K562 (cell line): Measurements from ENCODE around the gene SH3D21. TPM values are rescaled to one million over a fixed set of nuclear protein-coding genes. Genes with fewer than 3 reads are reported as not detected.
A peak's percentile ranks its signal among the peaks of the same experiment; 100 is the strongest.

Source experiments
- ATF3 ChIP-seq, 2 experiments: fragments of 450-650 bp in 1 of 2; sonication (generic) in 1 of 2; formaldehyde crosslinking in 1 of 2; IDR thresholded peaks in 1 of 2; conservative IDR thresholded peaks in 1 of 2; 2 replicates each; pipeline versions ENCODE4 v1.6.1 to v1.8.1; 2016 to 2023; ENCODE audit warnings: mild to moderate bottlenecking in 2 of 2, moderate library complexity in 2 of 2, inconsistent platforms in 1 of 2, missing genetic modification reagents in 1 of 2
- CBX1 ChIP-seq: sonication (generic); IDR thresholded peaks from 2 replicates; pipeline ENCODE4 v1.6.1; 2016; ENCODE audit warnings: antibody characterized with exemption, low read depth, mild to moderate bottlenecking
- CCNT2 ChIP-seq: IDR thresholded peaks from 2 replicates; pipeline ENCODE4 v1.6.1; 2011; ENCODE audit warnings: borderline replicate concordance, low read depth, mild to moderate bottlenecking, moderate library complexity, mixed read lengths, low read length; ENCODE audit not compliant: insufficient read length; ENCODE audit errors: extremely low read depth
- ELF4 ChIP-seq: fragments of 450-650 bp; formaldehyde crosslinking; IDR thresholded peaks from 2 replicates; pipeline ENCODE4 v1.4.0; 2022; ENCODE audit warnings: missing genetic modification characterization
- FIP1L1 ChIP-seq: fragments of 200-400 bp; formaldehyde crosslinking; IDR thresholded peaks from 2 replicates; pipeline ENCODE4 v1.6.1; 2018; ENCODE audit warnings: mild to moderate bottlenecking, low read depth, low read length; ENCODE audit not compliant: poor library complexity, severe bottlenecking
- FOXA1 ChIP-seq: fragments of 450-650 bp; IDR thresholded peaks from 2 replicates; pipeline ENCODE4 v1.6.1; 2016; ENCODE audit warnings: mild to moderate bottlenecking, borderline replicate concordance
- HCFC1 ChIP-seq: IDR thresholded peaks from 2 replicates; pipeline ENCODE4 v1.6.1; 2012; ENCODE audit warnings: low read depth, low read length, improper control_type of control experiment
- HDGF ChIP-seq: fragments of 450-650 bp; IDR thresholded peaks from 2 replicates; pipeline ENCODE4 v1.6.1; 2016
- HIVEP1 ChIP-seq: fragments of 250-450 bp; sonication (Bioruptor Pico); IDR thresholded peaks from 2 replicates; pipeline ENCODE4 v1.4.0; 2020; ENCODE audit warnings: mild to moderate bottlenecking
- HOXB6 ChIP-seq: fragments of 250-450 bp; sonication (Bioruptor Pico); IDR thresholded peaks from 2 replicates; pipeline ENCODE4 v1.5.1; 2022; ENCODE audit warnings: mild to moderate bottlenecking, borderline replicate concordance
- KDM4B ChIP-seq, 2 experiments: fragments of 450-650 bp in 1 of 2; sonication (generic) in 1 of 2; IDR thresholded peaks; 2 replicates each; pipeline ENCODE4 v1.6.1; 2016 to 2017; ENCODE audit warnings: borderline replicate concordance in 2 of 2, antibody characterized with exemption in 1 of 2, low read depth in 1 of 2, mild to moderate bottlenecking in 1 of 2
- MTA1 ChIP-seq: fragments of 450-650 bp; IDR thresholded peaks from 2 replicates; pipeline ENCODE4 v1.6.1; 2017; ENCODE audit warnings: borderline replicate concordance
- POLR2G ChIP-seq: fragments of 200-400 bp; formaldehyde crosslinking; IDR thresholded peaks from 2 replicates; pipeline ENCODE4 v1.6.1; 2017; ENCODE audit warnings: low read depth, mild to moderate bottlenecking, antibody characterized with exemption, low read length, moderate library complexity
- RB1 ChIP-seq: fragments of 450-650 bp; IDR thresholded peaks from 2 replicates; pipeline ENCODE4 v1.6.1; 2017; ENCODE audit warnings: low read depth, mild to moderate bottlenecking
- SMAD4 ChIP-seq: fragments of 250-450 bp; sonication (Bioruptor Pico); conservative IDR thresholded peaks from 2 replicates; pipeline ENCODE4 v1.8.0; 2021; ENCODE audit warnings: inconsistent platforms, mild to moderate bottlenecking, moderate library complexity
- SRSF3 ChIP-seq: fragments of 200-400 bp; formaldehyde crosslinking; IDR thresholded peaks from 2 replicates; pipeline ENCODE4 v1.6.1; 2016; ENCODE audit warnings: mild to moderate bottlenecking, low read length, moderate library complexity; ENCODE audit not compliant: insufficient read depth
- TAF7 ChIP-seq: fragments of 450-650 bp; IDR thresholded peaks from 2 replicates; pipeline ENCODE4 v1.6.1; 2016; ENCODE audit warnings: missing genetic modification characterization, missing compliant biosample characterization
- TCF3 ChIP-seq: sonication (generic); formaldehyde crosslinking; IDR thresholded peaks from 2 replicates; pipeline ENCODE4 v1.4.0; 2020; ENCODE audit warnings: mild to moderate bottlenecking, missing genetic modification reagents
- THRB ChIP-seq: fragments of 450-650 bp; formaldehyde crosslinking; conservative IDR thresholded peaks from 2 replicates; pipeline ENCODE4 v1.4.0; 2022; ENCODE audit warnings: mild to moderate bottlenecking, missing genetic modification characterization
- ZBTB12 ChIP-seq: fragments of 250-450 bp; sonication (Bioruptor Pico); IDR thresholded peaks from 2 replicates; pipeline ENCODE4 v1.4.0; 2020
- ZNF3 ChIP-seq: fragments of 250-450 bp; sonication (Bioruptor Pico); IDR thresholded peaks from 2 replicates; pipeline ENCODE4 v1.5.0; 2021; ENCODE audit warnings: mild to moderate bottlenecking, moderate library complexity
- ZSCAN29 ChIP-seq: fragments of 450-650 bp; IDR thresholded peaks from 2 replicates; pipeline ENCODE4 v1.6.1; 2017
- ZZZ3 ChIP-seq: fragments of 450-650 bp; IDR thresholded peaks from 2 replicates; pipeline ENCODE4 v1.6.1; 2016; ENCODE audit warnings: antibody characterized with exemption, mild to moderate bottlenecking, moderate library complexity
- polyA plus RNA-seq, 8 experiments: library from polyadenylated mRNA; depleted of rRNA in 4 of 8; stranded (reverse) in 5 of 8; unstranded in 3 of 8; fragments of >200 nt; fragmentation: Nextera tagmentation in 2 of 8; fragmentation: Illumina TruSeq in 1 of 8; extraction: Ambion mirVana in 2 of 8; extraction: Trizol in 1 of 8; gene quantifications; 2 replicates each; pipeline versions ENCODE4 v1.2.1 to v1.2.3, GENCODE V29; 2011 to 2014; ENCODE audit warnings: inconsistent platforms in 1 of 8, missing spikeins in 1 of 8
- total RNA-seq, 7 experiments: library from RNA; depleted of rRNA in 6 of 7; stranded (reverse); fragments of >200 nt in 6 of 7; fragmentation: Illumina TruSeq in 2 of 7; extraction: Trizol in 2 of 7; gene quantifications; 2 replicates each; pipeline versions ENCODE4 v1.2.1 to v1.2.3, GENCODE V29; 2011 to 2021; ENCODE audit warnings: low replicate concordance in 1 of 7
- TF ChIP-seq, protein P1 (sequence below): fragments of 450-650 bp; formaldehyde crosslinking; IDR thresholded peaks from 2 replicates; pipeline ENCODE4 v1.4.0; 2020; ENCODE audit warnings: mild to moderate bottlenecking, moderate library complexity

Gene SH3D21
- total and polyA plus RNA-seq, 9 of the 15 experiments (the other 6 are each of a cell fraction or from before 2014, with no cell fraction given) = 0.01 to 4.7 (median 1.8) TPM

- no peak for TF ChIP-seq THRB (CRISPR knock-in tag)
- TF ChIP-seq, protein P1, sequence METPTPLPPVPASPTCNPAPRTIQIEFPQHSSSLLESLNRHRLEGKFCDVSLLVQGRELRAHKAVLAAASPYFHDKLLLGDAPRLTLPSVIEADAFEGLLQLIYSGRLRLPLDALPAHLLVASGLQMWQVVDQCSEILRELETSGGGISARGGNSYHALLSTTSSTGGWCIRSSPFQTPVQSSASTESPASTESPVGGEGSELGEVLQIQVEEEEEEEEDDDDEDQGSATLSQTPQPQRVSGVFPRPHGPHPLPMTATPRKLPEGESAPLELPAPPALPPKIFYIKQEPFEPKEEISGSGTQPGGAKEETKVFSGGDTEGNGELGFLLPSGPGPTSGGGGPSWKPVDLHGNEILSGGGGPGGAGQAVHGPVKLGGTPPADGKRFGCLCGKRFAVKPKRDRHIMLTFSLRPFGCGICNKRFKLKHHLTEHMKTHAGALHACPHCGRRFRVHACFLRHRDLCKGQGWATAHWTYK (CRISPR knock-in tag) = no peak
- TF ChIP-seq SMAD4 (CRISPR knock-in tag) = peak; percentile 52; the same call in 1 of the 2 replicates
- no peak for TF ChIP-seq ELF4 (CRISPR knock-in tag)
- TF ChIP-seq ZBTB12 = no peak
- peak; percentile 73 for TF ChIP-seq POLR2G
- no peak for TF ChIP-seq HCFC1
- no peak for TF ChIP-seq ZZZ3
- TF ChIP-seq TCF3 (CRISPR knock-in tag) = no peak
- TF ChIP-seq HDGF = 0 out of 2 replicates have a peak, but pooled peaks have one; percentile 49
- no peak for TF ChIP-seq SRSF3
- TF ChIP-seq HIVEP1 = 0 out of 2 replicates have a peak, but pooled peaks have one; percentile 22
- TF ChIP-seq MTA1 = no peak
- TF ChIP-seq FIP1L1 = no peak
- TF ChIP-seq KDM4B (IDR thresholded peaks at IDR 0.05; ENCODE audit: borderline replicate concordance in 2 of 2, low read depth in 1 of 2) = peak in 1 of 2 experiments; percentile 54; a peak in 1 of 4 replicates
- peak; percentile 96 for TF ChIP-seq ZNF3 (CRISPR knock-in tag)
- no peak for TF ChIP-seq HOXB6 (CRISPR knock-in tag)
- no peak for TF ChIP-seq ATF3 (IDR thresholded peaks at IDR 0.05)
- TF ChIP-seq ATF3 (CRISPR knock-in tag; conservative IDR thresholded peaks at IDR 0.05) = no peak
- no peak for TF ChIP-seq FOXA1
- peak; percentile 32; the same call in 1 of the 2 replicates for TF ChIP-seq ZSCAN29
- TF ChIP-seq TAF7 (tag) = 0 out of 2 replicates have a peak, but pooled peaks have one; percentile 17
- no peak for TF ChIP-seq RB1
- TF ChIP-seq CBX1 = peak; percentile 49
- TF ChIP-seq CCNT2 = peak; percentile 20
Observed at GRCh38 chr1:36323636-36324352, 17.6 kb downstream of the SH3D21 start, which contains the start of gene EVA1B (continued).
